Loucy (cell line): ENCODE data around the gene DUSP12.
A peak's percentile ranks its signal among the peaks of the same experiment; 100 is the strongest.

Source experiments
- H2AFZ ChIP-seq: fragments of 200-600 bp; sonication (generic); 2 replicates; pipeline ENCODE4 v1.6.0; 2016; ENCODE audit warnings: antibody characterized with exemption, mild to moderate bottlenecking, low read length, moderate library complexity
- H3F3A ChIP-seq: fragments of 200-600 bp; 2 replicates; pipeline ENCODE4 v1.6.0; 2016; ENCODE audit warnings: antibody characterized with exemption, low read depth, mild to moderate bottlenecking
- H3K27me3 ChIP-seq: fragments of 200-600 bp; sonication (generic); 2 replicates; pipeline ENCODE4 v1.6.1; 2014; ENCODE audit warnings: low read length, mild to moderate bottlenecking; ENCODE audit not compliant: insufficient read depth, poor library complexity, severe bottlenecking
- H3K36me3 ChIP-seq: fragments of 200-600 bp; sonication (generic); 2 replicates; pipeline ENCODE4 v1.6.1; 2016; ENCODE audit warnings: low read length; ENCODE audit not compliant: insufficient read depth
- H3K4me1 ChIP-seq: fragments of 200-600 bp; sonication (generic); 2 replicates; pipeline ENCODE4 v1.5.1; 2014; ENCODE audit warnings: low read length, mild to moderate bottlenecking; ENCODE audit not compliant: insufficient read depth, poor library complexity, severe bottlenecking
- H3K4me2 ChIP-seq: fragments of 200-600 bp; sonication (generic); 2 replicates; pipeline ENCODE4 v1.6.0; 2014; ENCODE audit warnings: antibody characterized with exemption, low read length, low read depth, mild to moderate bottlenecking; ENCODE audit not compliant: poor library complexity, severe bottlenecking
- H3K4me3 ChIP-seq: fragments of 200-600 bp; sonication (generic); 2 replicates; pipeline ENCODE4 v1.5.1; 2014; ENCODE audit warnings: low read length, mild to moderate bottlenecking, mixed read lengths; ENCODE audit not compliant: poor library complexity, severe bottlenecking
- H3K79me2 ChIP-seq: fragments of 200-600 bp; sonication (generic); 2 replicates; pipeline ENCODE4 v1.6.1; 2014; ENCODE audit warnings: low read length; ENCODE audit not compliant: insufficient read depth
- H3K9ac ChIP-seq: fragments of 200-600 bp; sonication (generic); 2 replicates; pipeline ENCODE4 v1.6.0; 2014; ENCODE audit warnings: mild to moderate bottlenecking, low read depth, low read length, moderate library complexity; ENCODE audit not compliant: poor library complexity, severe bottlenecking
- H3K9me2 ChIP-seq: fragments of 200-600 bp; sonication (generic); replicated peaks from 2 replicates; pipeline ENCODE4 v1.6.1; 2016; ENCODE audit warnings: low read depth, low read length, mixed read lengths
- H3K9me3 ChIP-seq: fragments of 200-600 bp; sonication (generic); 2 replicates; pipeline ENCODE4 v1.6.1; 2014; ENCODE audit warnings: mild to moderate bottlenecking, antibody characterized with exemption, low read length, low read depth; ENCODE audit not compliant: insufficient read depth
- H4K20me1 ChIP-seq: fragments of 200-600 bp; sonication (generic); 2 replicates; pipeline ENCODE4 v1.6.0; 2014; ENCODE audit warnings: antibody characterized with exemption, low read length, mild to moderate bottlenecking; ENCODE audit not compliant: insufficient read depth, poor library complexity, severe bottlenecking
- CTCF ChIP-seq: fragments of 200-600 bp; sonication (generic); conservative IDR thresholded peaks from 2 replicates; pipeline ENCODE4 v1.5.1; 2014; ENCODE audit warnings: mild to moderate bottlenecking, antibody characterized with exemption, low read length
- EZH2phosphoT487 ChIP-seq: fragments of 200-600 bp; IDR thresholded peaks from 2 replicates; pipeline ENCODE4 v1.6.1; 2018; ENCODE audit warnings: antibody characterized with exemption, mild to moderate bottlenecking, moderate library complexity, borderline replicate concordance

Gene DUSP12

GRCh38 chr1:161747801-161748200, 1.8 kb upstream of the DUSP12 start:
- H3K4me1 ChIP-seq: peaks cover 26% of the 10 kb centered on the region
- no peak overlapping the region for H3K9ac ChIP-seq
- TF ChIP-seq EZH2phosphoT487: no peak
- no peak for TF ChIP-seq CTCF
- H3K4me2 ChIP-seq: no peak overlapping the region
- no peaks in the 10 kb centered on the region for H3K9me2 ChIP-seq
- peaks cover 22% of the 10 kb centered on the region for H4K20me1 ChIP-seq
- H3K9me3 ChIP-seq: no peaks in the 10 kb centered on the region
- H3F3A ChIP-seq: no peaks in the 10 kb centered on the region
- H3K27me3 ChIP-seq: no peaks in the 10 kb centered on the region
- H3K79me2 ChIP-seq: peaks cover 29% of the 10 kb centered on the region
- H2AFZ ChIP-seq: no peak overlapping the region
- H3K4me3 ChIP-seq: no peak overlapping the region
- H3K36me3 ChIP-seq: peaks cover 9% of the 10 kb centered on the region; the same call in 1 of the 2 replicates

GRCh38 chr1:161763522-161764098, 14.0 kb downstream of the DUSP12 start:
- Histone ChIP-seq H3K9ac (peak overlapping the region; percentile 5), H3K79me2 (peaks cover 36% of the 10 kb centered on the region), H3K4me1 (peaks cover 24% of the 10 kb centered on the region), H3K4me2 (peak overlapping the region; percentile 42), H3K36me3 (peaks cover 2% of the 10 kb centered on the region; the same call in 1 of the 2 replicates), H2AFZ (peak overlapping the region; percentile 71), H3K27me3 (peaks cover 4% of the 10 kb centered on the region), H3K4me3 (peak overlapping the region; percentile 11), H3K9me3 (no peaks in the 10 kb centered on the region), H3F3A (no peaks in the 10 kb centered on the region), H3K9me2 (no peaks in the 10 kb centered on the region), H4K20me1 (peaks cover 5% of the 10 kb centered on the region)
- TF ChIP-seq EZH2phosphoT487: no peak
- TF ChIP-seq CTCF: peak; percentile 91

- Histone ChIP-seq H3K4me2 (peak within 1 kb of the TSS; percentile 91), H3K4me3 (peak within 1 kb of the TSS; percentile 96), H4K20me1 (peaks cover 5% of the 10 kb centered on the region), H3K9ac (peak within 1 kb of the TSS; percentile 95), H3K36me3 (no peaks in the 10 kb centered on the region), H3K27me3 (peaks cover 4% of the 10 kb centered on the region), H3K4me1 (peaks cover 44% of the 10 kb centered on the region), H3K9me3 (no peaks in the 10 kb centered on the region), H3K79me2 (peaks cover 63% of the 10 kb centered on the region), H2AFZ (peak within 1 kb of the TSS; percentile 93), H3F3A (peaks cover 8% of the 10 kb centered on the region; the same call in 1 of the 2 replicates), H3K9me2 (no peaks in the 10 kb centered on the region)
- no peak for TF ChIP-seq EZH2phosphoT487
- TF ChIP-seq CTCF: no peak
Measured at GRCh38 chr1:161766102-161766981, 16.8 kb downstream of the DUSP12 start, which contains the start of gene ATF6. Gene ATF6 (plus strand): TSS chr1:161766320. CDS start chr1:161766361, 41 bp downstream.
